Anterior cingulate cortex (tissue), 58 donors: ENCODE results near the gene SNRNP35.
"Not testable (repeated sequence)": the region's sequence is repeated elsewhere in the genome, so short reads cannot be mapped to it uniquely, and the experiment has no call there.

Experiments
- DNase-seq, 58 donors: peaks; one replicate each; lab custom pipeline; 2025; lab: John Stamatoyannopoulos, UW

The SNRNP35 gene, protein sequence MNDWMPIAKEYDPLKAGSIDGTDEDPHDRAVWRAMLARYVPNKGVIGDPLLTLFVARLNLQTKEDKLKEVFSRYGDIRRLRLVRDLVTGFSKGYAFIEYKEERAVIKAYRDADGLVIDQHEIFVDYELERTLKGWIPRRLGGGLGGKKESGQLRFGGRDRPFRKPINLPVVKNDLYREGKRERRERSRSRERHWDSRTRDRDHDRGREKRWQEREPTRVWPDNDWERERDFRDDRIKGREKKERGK

DNA sequence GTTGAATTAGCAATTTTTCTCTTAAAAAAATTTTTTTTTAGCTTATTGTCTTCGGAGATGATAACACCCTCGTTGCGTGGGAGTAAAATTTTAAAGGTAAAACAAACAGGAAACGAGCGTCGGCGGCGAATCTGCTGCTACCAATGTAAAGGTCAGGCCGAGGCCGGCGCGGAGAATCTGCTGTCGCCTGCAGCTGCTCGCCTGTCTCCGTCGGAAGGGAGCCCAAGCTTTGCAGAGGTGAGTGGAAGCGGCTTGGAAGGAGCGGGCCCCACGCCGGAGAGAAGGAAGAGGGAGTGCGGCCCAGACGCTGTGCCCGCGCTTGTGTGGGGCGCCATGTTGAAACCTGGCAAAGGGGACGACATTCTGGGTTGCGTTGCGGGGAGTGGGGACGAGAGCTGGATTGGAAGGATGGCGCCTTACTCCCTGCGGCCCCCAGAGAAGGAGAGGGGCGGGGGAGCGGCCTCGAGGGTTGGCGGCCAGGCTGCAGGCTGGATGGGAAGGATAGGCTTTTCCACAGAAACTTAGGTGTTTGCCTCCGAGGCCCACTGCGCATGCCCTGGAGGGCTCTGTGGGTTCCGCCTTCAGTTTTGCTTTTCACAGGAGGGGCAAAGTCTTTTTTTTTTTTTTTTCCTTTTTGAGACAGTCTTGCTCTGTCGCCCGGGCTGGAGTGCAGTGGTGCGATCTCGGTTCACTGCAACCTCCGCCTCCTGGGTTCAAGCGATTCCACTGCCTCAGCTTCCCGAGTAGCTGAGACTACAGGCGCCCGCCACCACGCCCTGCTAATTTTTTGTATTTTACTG, at the start of gene SNRNP35:
Gene SNRNP35, plus strand, starts transcription at position 160 of the 800 bp plus-strand sequence. CDS start 7,402 bp downstream, outside the sequence.
- DNase-seq = peak in 57 of 58 donors; percentile 33 to 92 (median 78)

DNA sequence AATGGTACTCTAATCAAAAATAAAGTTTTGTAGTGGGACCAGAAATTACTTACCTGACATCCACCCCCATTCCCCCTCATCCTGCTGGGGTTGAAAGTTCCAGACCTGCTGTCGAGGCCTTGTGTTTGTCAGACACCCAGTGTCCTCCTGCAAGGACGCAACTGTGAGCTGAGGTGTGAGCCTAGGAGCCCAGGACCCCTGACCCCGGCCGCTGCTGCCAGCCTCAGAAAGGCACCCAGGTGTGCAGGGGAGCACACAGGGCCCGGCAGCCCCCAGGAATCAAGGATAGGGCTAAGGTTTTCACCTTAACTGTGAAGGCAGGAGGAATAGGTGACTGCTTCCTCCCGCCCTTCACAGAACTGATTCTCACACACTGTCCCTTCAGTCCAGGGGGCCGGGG, 49.3 kb upstream of the SNRNP35 start:
- not testable (repeated sequence) for DNase-seq

DNA sequence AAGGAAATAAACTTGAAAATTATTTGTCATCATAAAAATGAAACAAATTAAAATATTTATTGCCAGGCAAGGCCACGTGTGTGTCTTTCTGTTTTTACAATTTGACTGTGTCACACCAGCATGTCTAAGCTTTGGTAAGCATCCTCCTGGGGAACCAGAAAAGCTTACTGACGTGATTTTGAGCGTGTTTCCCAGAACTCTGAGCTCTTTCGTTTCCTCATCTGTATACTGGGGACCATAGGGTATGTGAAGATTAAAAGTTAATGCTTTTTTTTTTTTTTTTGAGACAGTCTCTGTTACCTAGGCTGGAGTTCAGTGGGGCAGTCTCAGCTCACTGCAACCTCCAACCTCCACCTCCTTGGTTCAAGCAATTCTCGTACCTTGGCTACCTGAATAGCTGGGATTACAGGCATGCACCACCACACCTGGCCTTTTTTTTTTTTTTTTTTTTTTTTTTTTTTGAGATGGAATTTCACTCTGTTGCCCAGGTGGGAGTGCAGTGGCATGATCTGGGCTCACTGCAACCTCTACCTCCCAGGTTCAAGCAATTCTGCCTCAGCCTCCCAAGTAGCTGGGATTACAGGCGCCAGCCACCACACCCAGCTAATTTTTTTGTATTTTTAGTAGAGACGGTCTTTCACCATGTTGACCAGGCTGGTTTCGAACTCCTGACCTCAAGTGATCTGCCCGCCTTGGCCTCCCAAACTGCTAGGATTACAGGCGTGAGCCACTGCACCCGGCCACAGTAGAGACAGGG, 48.5 kb upstream of the SNRNP35 start:
- not testable (repeated sequence) for DNase-seq

DNA sequence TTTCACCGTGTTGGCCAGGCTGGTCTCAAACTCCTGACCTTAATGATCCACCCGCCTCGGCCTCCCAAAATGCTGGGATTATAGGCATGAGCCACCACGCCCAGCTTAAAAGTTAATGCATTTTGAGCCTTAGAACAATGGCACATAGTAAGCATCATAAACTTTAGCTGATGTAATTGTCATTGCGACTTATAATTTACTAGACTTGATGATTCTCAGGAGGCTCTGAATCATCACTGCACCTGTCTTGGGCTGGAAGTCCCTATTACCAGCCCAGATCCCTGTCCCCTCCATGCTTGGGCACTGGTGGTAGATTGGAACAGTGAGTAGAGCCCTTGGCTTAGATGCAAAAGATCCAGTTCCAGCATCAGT, 47.9 kb upstream of the SNRNP35 start:
- DNase-seq = no peak

DNA sequence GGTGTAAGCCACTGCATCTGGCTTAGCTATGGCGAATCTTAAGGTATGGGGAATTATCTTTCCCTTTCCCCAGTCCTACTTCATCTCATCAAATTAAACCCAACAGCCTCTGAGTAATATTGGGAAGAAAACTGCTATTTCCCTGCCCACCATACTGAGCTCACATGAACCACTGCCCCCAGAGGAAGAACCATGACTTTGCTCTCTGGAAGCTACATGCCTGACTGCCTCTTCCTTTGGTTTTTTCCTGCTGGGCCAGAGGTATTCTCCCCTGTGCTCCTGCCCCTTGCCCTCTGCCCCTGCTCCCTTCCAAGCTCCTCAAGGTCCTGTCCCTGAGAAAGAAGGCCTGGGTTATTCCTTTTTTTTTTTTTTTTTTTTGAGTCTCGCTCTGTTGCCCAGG, 36.6 kb upstream of the SNRNP35 start:
- DNase-seq = no peak

DNA sequence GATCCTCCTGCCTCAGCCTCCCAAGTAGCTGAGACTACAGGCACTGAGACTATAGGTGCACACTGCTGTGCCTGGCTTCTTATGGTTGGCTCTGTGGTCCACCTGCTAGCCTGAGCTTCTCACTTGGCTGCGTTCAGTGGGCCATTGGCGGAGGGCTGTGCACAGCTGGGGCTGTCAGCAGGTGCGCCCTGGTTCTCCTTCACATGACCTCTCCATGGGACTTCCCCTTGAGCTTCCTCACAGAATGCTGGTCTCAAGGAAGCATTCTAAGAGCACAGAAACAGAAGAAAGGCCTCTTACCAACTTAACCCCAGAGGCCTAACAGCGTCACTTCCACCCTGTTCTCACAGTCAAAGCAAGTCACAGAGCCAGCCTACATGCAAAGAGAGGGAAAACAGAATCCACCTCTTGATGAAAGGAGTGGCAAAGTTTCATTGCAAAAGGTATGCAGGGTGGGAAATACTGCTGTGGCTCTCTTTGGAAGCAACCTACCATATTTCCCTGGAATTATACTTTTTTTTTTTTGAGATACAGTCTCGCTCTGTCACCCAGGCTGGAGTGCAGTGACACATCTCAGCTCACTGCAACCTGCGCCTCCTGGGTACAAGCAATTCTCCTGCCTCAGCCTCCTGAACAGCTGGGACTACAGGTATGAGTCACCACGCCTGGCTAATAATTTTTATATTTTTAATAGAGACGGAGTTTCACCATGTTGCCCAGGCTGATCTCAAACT, 30.7 kb upstream of the SNRNP35 start:
- DNase-seq = no peak

DNA sequence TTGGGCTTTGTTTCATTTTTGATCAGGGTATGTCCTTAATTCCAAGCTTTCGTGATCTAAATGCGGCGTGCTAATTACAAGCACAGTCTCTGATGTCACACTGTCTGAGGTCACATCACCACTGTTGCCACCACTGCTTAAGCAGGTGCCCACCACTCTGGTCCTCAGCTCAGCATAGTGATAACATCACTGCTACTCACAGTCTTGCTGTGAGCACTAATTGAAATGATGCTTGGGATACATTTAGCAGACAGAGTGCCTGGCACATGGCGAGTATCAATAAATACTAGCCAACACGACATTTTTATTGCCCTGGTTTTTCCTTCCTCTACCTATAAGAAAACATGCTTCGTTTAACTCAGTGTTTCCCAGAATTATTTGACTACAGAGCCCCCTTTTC, 29.3 kb upstream of the SNRNP35 start:
- no peak for DNase-seq

DNA sequence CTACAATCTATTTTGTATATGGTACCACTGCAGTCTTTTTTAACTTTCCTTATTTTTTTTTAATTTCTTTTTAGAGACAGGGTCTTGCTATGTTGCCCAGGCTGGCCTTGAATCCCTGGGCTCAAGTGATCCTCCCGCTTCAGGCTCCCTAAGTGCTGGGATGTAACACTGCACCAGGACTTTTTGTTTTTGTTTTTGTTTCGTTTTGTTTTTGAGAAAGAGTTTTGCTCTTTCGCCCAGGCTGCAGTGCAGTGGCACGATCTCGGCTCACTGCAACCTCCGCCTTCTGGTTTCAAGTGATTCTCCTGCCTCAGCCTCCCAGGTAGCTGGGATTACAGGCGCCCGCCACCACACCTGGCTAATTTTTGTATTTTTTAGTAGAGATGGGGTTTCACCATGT, 28.8 kb upstream of the SNRNP35 start:
- DNase-seq = not testable (repeated sequence)

DNA sequence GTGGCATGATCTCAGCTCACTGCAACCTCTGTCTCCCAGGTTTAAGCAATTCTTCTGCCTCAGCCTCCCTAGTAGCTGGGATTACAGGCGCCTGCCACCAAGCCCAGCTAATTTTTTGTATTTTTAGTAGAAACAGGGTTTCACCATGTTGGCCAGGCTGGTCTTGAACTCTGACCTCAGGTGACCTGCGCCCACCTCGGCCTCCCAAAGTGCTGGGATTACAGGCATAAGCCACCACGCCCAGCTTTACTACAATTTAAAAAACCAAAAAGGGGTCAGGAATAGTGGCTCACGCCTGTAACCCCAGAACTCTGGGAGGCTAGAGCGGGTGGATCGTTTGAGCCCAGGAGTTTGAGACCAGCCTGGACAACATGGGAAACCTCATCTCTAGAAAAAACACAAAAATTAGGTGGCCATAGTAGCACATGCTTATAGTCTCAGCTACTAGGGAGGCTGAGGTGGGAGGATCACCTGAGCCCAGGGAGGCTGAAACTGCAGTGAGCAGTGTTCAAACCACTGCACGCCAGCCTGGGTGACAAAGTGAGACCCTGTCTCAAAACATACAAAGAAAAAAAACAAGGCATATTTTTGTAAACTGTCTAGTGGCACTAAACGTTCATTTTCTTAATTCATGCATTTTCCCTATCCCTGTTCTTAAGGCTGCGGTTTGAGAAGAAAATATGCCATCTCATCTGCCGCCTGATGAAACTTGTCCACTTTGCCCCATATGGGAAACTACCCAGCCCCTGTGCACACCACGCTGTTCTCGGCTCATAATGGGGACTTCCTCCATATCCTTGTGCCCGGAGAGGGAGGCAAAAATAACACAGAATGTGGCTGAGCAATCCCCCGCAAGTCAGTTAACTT, 25.8 kb upstream of the SNRNP35 start:
- DNase-seq = peak in 1 of 58 donors; percentile 2

DNA sequence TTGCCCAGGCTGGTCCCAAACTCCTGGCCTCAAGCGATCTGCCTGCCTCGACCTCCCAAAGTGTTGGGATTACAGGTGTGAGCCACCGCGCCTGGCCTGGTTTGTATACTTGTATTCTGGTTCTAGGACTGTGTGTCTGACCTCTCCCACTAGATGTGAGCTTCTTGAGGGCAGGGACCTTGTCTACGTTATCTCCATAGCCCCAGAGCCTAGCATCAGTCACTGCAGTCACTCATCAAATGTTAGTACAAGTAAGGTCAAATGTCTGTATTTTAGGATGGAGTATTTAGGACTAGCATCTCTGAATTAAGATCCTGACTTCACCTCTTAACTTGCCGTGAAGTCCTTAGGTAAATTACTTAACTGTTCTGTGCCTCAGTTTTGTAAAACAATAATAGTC, 24.3 kb upstream of the SNRNP35 start:
- no peak for DNase-seq

DNA sequence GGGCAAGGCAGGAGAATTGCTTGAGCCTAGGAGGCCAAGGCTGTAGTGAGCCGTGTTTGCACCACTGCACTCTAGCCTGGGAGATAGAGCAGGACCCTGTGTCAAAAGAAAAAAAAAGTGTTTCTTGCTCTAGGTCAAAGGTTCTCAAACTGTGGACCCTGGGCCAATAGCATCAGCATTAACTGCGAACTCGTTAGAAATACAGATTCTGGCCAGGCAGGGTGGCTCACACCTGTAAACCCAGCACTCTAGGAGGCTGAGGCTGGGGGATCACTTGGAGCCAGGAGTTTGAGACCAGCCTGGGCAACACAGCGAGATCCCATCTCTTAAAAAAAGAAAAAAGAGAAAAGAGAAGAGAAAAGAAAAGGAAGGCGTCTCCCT, 22.3 kb upstream of the SNRNP35 start:
- no peak for DNase-seq

DNA sequence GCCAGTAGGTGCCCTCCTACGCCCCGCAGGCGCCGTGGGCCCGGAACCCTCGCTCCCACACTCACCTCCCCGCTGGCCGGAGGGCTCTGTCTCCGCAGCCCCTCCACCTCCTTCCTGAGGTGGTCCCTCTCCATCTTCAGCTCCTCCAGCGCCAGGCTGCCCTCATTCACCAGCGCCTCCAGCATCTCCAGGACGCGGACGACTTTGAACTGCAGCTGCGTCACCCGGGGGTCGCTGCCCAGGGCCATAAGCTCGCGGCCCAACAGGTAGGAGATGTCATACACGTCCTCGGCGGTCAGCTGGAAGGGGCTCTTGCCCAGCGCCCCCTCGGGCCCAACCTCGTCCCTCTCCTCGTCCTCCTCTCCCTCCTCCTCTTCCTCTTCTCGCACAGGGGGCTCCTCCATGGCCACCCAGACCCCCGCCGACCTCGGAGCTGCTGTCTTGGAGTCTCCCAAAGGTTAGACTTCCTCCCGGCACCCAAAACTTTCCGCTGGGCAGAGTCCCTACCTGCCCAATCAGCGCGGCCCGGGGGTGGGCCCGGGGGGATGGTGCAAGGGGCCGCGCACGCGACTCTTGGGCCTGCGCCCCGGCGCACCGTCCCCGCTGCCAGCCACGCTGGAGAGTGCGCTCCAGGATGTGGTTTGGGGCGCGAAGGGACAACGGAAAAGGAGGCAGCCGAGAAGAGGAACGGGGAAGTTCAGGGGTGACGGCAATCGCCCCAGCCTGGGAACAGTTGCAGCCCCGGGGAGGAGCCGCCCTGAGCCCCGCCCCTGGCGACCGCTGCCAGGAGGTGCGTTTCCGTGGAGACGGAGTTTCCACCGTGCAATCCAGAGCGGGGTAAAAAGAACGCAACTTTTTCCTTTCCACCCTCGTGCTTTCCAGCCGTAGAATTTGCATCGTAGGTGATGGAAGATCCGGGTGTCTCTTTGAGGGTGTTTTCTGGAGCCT, 21.6 kb upstream of the SNRNP35 start, which contains the start of gene RILPL2:
Gene RILPL2, minus strand, starts transcription at position 668 of the 948 bp plus-strand sequence. Its CDS starts 264 bp downstream, at position 404.
- peak in 56 of 58 donors; percentile 19 to 83 (median 66) for DNase-seq

DNA sequence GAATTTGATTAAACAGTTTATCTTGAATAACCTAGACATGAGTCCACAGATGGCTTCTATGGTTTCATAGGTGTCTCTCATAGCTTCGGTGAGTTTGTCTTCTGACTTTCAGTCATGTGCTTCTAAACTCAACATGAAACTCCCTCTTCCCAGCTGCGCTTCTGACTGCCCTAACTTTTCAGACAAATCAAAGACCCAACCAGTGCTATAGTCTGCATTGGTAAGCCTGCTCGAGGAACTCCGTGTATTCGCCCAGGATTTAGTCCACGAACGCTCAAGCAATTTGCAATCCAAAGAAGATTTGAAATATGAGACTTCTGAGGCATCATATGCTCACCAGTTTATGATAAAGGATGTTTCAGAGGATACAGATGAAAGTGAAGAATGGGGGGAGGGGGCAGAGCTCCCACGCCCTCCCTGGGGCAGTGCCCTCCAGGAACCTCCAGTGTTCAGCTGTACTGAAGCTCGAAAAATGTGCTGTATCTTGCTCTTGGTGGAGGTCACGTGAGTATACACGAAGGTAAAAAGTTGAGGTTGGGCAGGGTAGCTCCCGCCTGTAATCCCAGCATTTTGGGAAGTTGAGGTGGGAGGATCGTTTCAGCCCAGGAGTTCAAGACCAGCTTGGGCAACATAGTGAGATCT, 16.3 kb upstream of the SNRNP35 start:
- DNase-seq = no peak

DNA sequence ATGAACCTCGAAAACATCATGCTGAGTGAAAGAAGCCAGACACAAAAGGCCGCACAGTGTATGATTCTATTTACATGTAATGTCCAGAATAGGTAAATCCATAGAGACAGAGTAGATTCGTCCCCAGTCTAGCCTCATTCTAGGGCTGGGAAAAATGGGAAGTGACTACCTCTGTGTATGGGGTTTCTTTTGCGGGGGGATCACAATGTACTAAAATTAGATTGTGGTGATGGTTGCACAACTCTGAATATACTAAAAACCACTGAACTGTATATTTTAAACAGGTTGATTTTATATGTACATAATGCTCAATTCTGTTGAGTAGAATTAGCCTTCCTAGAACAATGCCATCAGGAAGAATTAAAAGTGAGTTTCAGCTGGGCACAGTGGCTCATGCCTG, 15.2 kb upstream of the SNRNP35 start:
- DNase-seq = no peak

DNA sequence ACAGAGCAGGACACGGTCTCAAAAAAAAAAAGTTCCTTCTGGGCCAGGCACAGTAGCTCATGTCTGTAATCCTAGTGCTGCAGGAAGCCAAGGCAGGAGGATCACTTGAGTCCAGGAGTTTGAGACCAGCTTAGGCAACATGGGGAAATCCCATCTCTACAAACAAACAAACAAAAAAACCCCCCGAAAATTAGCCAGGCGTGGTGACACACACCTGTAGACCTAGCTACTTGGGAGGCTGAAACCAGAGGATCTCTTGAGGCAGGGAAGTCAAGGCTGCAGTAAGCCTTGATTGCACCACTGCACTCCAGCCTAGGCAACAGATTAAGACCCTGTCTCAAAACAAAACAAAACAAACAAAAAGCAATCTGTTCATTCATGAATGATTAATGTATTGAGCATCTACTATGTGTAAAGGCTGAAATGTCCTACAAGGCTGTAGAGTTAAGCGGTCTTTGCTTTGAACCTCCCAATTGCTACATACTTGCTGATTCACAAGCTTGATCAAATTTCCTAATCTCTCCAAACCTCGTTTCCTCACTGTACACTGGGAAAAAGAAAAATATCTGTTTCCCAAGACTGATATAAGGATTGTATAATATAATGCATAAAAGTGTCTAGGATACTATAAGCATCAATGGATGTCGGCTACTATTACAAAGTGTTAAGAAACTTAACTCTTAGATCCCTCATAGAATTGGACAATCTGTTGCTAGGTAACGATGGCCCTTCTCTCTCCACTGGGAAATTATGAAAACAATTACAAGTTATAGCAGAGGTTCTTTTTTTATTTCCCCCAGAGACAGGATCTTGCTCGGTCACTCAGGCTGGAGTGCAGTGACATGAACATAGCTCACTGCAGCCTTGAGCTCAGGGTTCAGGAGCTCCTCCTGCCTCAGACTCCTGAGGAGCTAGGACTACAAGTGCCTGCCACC, 13.6 kb upstream of the SNRNP35 start:
- no peak for DNase-seq
